Upper lobe of left lung (tissue), 6 donors: ENCODE measurements around the gene CD59. TPM values are rescaled to one million over a fixed set of nuclear protein-coding genes. Genes with fewer than 3 reads are reported as not detected.

Source experiments
- ATAC-seq, 2 donors: fragments of 200-7000 bp; cut with Tn5 transposase; one replicate each; pipeline ENCODE4 v1.9.1; 2022; ENCODE audit warnings: mild to moderate bottlenecking in 2 of 2, moderate library complexity in 2 of 2; ENCODE audit not compliant: low FRiP score in 2 of 2
- DNase-seq, 2 donors: peaks; one replicate each; pipeline ENCODE4 v3.0.0-alpha.2; 2019 to 2020
- H3K27ac ChIP-seq, 4 donors: fragments of 200-600 bp; sonication (generic); one replicate each; pipeline ENCODE4 v1.5.1; 2016 to 2019
- H3K27me3 ChIP-seq, 4 donors: fragments of 200-600 bp; sonication (generic); one replicate each; pipeline ENCODE4 v1.5.1; 2017 to 2019
- H3K36me3 ChIP-seq, 4 donors: fragments of 200-600 bp; sonication (generic); one replicate each; pipeline ENCODE4 v1.5.1; 2016 to 2019
- H3K4me1 ChIP-seq, 4 donors: fragments of 200-600 bp; sonication (generic); one replicate each; pipeline ENCODE4 v1.5.1; 2018 to 2019
- H3K4me3 ChIP-seq, 4 donors: fragments of 200-600 bp; sonication (generic); one replicate each; pipeline ENCODE4 v1.5.1; 2017 to 2019; ENCODE audit warnings: mild to moderate bottlenecking in 2 of 4, moderate library complexity in 1 of 4
- H3K9me3 ChIP-seq, 4 donors: fragments of 200-600 bp; sonication (generic); one replicate each; pipeline ENCODE4 v1.5.1; 2018 to 2019
- EP300 ChIP-seq, 4 donors: sonication (generic); formaldehyde crosslinking; IDR thresholded peaks; one replicate each; pipeline ENCODE4 v1.5.1; 2017; ENCODE audit warnings: antibody characterized with exemption in 4 of 4, control low read depth in 2 of 4
- POLR2A ChIP-seq, 4 donors: fragments of 450-650 bp; IDR thresholded peaks; one replicate each; pipeline ENCODE4 v1.5.1; 2016 to 2017; ENCODE audit warnings: antibody characterized with exemption in 4 of 4, mild to moderate bottlenecking in 2 of 4
- POLR2AphosphoS5 ChIP-seq, 2 donors: sonication (generic); formaldehyde crosslinking; IDR thresholded peaks; one replicate each; pipeline ENCODE4 v1.5.1; 2017; ENCODE audit warnings: antibody characterized with exemption in 2 of 2
- WGBS, 2 donors: methylation state at CpG; one replicate each; pipeline ENCODE4 v1.1.5; 2017 to 2018; 5-methylcytosine and 5-hydroxymethylcytosine counted together
- total RNA-seq, 6 donors: library from RNA; depleted of rRNA in 4 of 6; stranded (reverse); fragments of >200 nt in 4 of 6; gene quantifications; one replicate each; pipeline versions ENCODE4 v1.1.0 to v1.2.1, GENCODE V29; 2016 to 2021
- TF ChIP-seq, protein P1 (sequence below), 6 experiments: fragments of 450-650 bp in 4 of 6; fragments of 200-600 bp in 2 of 6; sonication (generic) in 2 of 6; IDR thresholded peaks; one replicate each; pipeline ENCODE4 v1.5.1; 2016 to 2019; ENCODE audit warnings: antibody characterized with exemption in 6 of 6
- donor health status: DM: no; HTN: no; CAD: no; lungs with moderate emphysema.
- donor health status: DM: no; HTN: yes; CAD: no; lungs with severe emphysema.

CD59 gene
- total RNA-seq, 6 donors from 2014 or later: 57.6 to 914 (median 315) TPM

DNA sequence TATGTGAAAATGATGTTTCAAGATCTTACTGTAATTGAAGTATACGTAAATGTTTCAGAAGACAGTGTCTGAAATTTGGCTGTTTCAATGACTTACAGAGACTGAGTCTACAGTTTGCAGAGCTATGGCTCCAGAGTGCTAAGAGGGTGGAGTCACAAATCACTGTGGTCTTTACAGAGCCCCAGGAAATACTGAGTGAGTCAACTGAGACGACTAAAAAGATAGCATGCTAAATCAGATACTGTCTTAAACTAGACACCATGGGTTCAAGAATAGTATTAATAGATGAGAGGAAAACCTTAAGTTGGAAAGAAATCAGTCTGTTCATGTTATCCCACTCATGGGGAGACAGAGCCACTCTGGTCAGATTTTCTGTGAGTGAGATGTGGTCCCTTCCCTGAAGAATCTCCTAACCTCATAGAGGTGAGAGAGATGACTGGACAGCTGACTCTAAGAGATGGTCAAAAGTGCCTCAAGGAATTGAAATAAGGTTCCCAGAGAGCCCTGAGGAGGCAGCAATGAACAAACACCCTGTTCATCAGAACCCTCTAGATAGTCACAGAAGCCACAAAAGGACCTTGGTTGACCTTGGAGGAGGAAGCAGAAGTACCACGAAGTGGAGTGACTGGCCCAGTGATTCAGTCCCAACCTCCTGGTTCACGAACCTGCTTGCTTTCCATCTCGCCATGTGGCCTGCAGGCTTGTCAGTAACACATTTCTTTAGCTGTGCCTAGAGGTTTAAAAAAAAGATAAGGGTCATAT lies 65.8 kb downstream of the CD59 start:
- no peaks in the 10 kb centered on the region for H3K36me3 ChIP-seq
- H3K9me3 ChIP-seq: no peaks in the 10 kb centered on the region
- no peaks in the 10 kb centered on the region for H3K27me3 ChIP-seq
- no peaks in the 10 kb centered on the region for H3K4me1 ChIP-seq
- H3K4me3 ChIP-seq: no peak overlapping the region
- TF ChIP-seq POLR2A (IDR thresholded peaks at IDR 0.05) (no peak), POLR2AphosphoS5 (IDR thresholded peaks at IDR 0.05) (no peak), EP300 (IDR thresholded peaks at IDR 0.05) (no peak)
- TF ChIP-seq, protein P1, sequence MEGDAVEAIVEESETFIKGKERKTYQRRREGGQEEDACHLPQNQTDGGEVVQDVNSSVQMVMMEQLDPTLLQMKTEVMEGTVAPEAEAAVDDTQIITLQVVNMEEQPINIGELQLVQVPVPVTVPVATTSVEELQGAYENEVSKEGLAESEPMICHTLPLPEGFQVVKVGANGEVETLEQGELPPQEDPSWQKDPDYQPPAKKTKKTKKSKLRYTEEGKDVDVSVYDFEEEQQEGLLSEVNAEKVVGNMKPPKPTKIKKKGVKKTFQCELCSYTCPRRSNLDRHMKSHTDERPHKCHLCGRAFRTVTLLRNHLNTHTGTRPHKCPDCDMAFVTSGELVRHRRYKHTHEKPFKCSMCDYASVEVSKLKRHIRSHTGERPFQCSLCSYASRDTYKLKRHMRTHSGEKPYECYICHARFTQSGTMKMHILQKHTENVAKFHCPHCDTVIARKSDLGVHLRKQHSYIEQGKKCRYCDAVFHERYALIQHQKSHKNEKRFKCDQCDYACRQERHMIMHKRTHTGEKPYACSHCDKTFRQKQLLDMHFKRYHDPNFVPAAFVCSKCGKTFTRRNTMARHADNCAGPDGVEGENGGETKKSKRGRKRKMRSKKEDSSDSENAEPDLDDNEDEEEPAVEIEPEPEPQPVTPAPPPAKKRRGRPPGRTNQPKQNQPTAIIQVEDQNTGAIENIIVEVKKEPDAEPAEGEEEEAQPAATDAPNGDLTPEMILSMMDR (IDR thresholded peaks at IDR 0.05): no peak
- ATAC-seq (no peak), DNase-seq (no peak)
- 74 to 77% methylated on average over 5 of the region's 5 CpGs for WGBS, 2 donors
- H3K27ac ChIP-seq: no peak overlapping the region

DNA sequence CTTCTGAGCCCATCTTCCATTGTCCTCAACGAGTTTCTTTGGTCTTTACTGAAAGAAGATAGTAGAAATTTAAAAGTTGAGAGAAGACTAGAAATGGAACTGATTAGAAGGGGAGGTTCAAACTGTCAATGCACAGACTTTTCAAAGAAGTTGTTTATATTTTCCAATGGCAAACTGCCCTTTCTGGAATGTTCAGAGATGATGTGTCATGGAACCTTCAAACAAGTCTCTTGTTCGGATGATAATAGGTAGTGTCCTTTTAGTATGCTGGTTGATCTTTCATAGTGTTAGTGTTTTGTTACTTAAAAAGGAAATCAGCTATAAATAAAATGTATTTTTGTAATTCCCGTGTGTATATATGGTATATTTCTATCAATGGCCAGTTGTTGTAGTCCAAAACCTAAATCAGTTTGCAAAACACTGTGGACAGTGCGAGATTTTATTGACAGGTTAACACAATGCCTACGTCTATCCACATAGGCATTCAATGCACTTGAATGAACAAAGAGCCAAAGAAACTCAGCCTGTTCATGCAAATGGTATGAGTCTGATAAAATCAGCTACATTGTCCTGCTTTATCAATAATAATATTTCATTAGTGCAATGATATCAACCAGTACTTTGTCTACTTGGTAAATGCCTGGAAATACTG lies 66.5 kb downstream of the CD59 start:
- Histone ChIP-seq H3K27ac (no peak overlapping the region), H3K9me3 (no peaks in the 10 kb centered on the region), H3K4me3 (no peak overlapping the region), H3K36me3 (no peaks in the 10 kb centered on the region), H3K4me1 (no peaks in the 10 kb centered on the region), H3K27me3 (no peaks in the 10 kb centered on the region)
- TF ChIP-seq, protein P1 (IDR thresholded peaks at IDR 0.05): no peak
- TF ChIP-seq POLR2A (IDR thresholded peaks at IDR 0.05): no peak
- no peak for TF ChIP-seq EP300 (IDR thresholded peaks at IDR 0.05)
- TF ChIP-seq POLR2AphosphoS5 (IDR thresholded peaks at IDR 0.05): no peak
- WGBS, 2 donors: 82 to 86% methylated on average over 5 of the region's 5 CpGs
- ATAC-seq (no peak), DNase-seq (no peak)

DNA sequence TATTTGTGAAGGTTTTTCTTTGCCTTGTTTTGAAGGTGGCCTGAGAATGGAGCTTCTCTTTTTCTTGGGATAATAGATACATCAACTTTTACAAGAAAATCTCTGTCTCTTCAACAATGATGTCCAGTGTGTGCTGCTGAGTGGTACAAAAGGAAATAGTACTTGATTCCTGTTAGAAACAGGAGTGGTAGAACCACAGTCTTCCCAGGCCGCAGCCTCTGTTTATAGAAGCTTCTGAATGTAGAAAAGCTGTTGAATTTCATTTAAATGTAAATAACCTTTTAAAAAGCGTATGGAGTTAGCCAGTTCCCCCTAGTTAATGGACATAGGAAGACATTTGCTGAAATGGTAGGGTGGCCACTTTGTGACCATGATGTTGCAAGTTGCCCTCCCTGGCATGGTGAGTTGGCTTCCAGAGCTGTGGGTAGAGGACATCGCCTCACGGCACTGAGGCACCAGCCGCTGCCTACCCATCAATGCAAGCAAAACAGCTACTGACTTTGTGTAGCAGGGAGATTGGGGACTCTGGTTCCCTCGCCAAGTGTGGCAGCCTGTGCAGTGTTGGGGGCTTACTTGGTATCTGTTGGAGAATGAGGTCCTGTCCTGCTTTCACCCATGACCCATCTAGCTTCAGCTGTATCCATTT lies 67.1 kb downstream of the CD59 start:
- TF ChIP-seq, protein P1 (IDR thresholded peaks at IDR 0.05): no peak
- TF ChIP-seq EP300 (IDR thresholded peaks at IDR 0.05) (no peak), POLR2A (IDR thresholded peaks at IDR 0.05) (no peak), POLR2AphosphoS5 (IDR thresholded peaks at IDR 0.05) (no peak)
- no peaks in the 10 kb centered on the region for H3K27me3 ChIP-seq
- WGBS, 2 donors: 96% methylated on average over 6 of the region's 6 CpGs
- no peak overlapping the region for H3K27ac ChIP-seq
- no peaks in the 10 kb centered on the region for H3K9me3 ChIP-seq
- no peak overlapping the region for H3K4me3 ChIP-seq
- no peak for ATAC-seq
- no peak for DNase-seq
- no peaks in the 10 kb centered on the region for H3K36me3 ChIP-seq
- H3K4me1 ChIP-seq: no peaks in the 10 kb centered on the region

DNA sequence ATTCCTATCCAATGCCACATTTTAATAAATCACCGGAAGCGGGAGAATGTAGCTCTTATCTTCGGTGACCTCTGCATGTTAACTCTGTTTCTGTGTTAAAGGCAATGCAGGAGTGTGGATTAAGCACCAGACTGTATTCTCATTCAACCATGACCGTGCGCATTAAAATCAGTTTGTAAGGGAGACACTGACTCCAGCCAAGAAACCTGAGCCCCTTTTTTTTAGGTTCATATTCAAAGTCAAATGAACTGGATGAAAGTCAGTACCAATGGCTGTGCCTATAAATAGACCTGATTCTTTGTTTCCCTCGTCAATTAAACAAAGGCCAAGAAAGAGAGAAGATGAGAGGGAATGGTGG lies 67.8 kb downstream of the CD59 start:
- no peak for ATAC-seq
- TF ChIP-seq EP300 (IDR thresholded peaks at IDR 0.05) (no peak), POLR2AphosphoS5 (IDR thresholded peaks at IDR 0.05) (no peak), POLR2A (IDR thresholded peaks at IDR 0.05) (no peak)
- TF ChIP-seq, protein P1 (IDR thresholded peaks at IDR 0.05): no peak

More for the DNA sequence above, 67.8 kb downstream of the CD59 start:
- Histone ChIP-seq H3K27me3 (no peaks in the 10 kb centered on the region), H3K27ac (no peak overlapping the region), H3K9me3 (no peaks in the 10 kb centered on the region), H3K4me1 (no peaks in the 10 kb centered on the region), H3K36me3 (no peaks in the 10 kb centered on the region), H3K4me3 (no peak overlapping the region)
- DNase-seq: no peak
- 77 to 87% methylated on average over 6 of the region's 6 CpGs for WGBS, 2 donors
